Measurements from ENCODE around the gene ZNF408. TPM values are rescaled to one million over a fixed set of nuclear protein-coding genes. Genes with fewer than 3 reads are reported as not detected.

Gene ZNF408
- polyA plus RNA-seq, 2 of the 4 experiments (the other 2 are of a cell fraction) = 6.7 to 16.7 TPM

DNA sequence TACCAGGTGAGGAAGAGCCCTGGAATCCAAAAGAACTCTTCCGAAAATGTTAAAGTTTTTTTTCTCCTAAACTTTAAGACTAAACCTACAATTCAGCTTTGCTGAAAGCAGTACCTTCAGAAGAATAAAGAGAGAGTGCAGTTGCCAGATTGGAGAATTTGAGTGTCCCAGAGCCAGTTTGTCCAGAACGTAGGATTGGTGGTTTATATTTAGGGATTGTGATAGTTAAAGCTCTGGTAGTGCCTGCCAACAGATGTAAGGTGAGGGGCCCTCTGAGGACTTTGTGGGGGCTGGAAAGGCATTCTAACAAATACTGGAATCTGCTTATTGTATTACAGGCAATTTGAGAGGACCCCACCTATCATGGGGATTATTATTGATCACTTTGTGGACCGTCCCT lies 43.6 kb upstream of the ZNF408 start (continued):
- no peak for TF ChIP-seq ELK1 (IDR thresholded peaks at IDR 0.05; ENCODE audit: low read depth, low read length)
- TF ChIP-seq HOXA7 (CRISPR knock-in tag; IDR thresholded peaks at IDR 0.05) = no peak
- TF ChIP-seq HDAC2 (IDR thresholded peaks at IDR 0.05) = no peak
- no peak for TF ChIP-seq BCL3 (IDR thresholded peaks at IDR 0.05)
- TF ChIP-seq PBX3 (IDR thresholded peaks at IDR 0.05) = no peak
- no peak for TF ChIP-seq ESRRA (IDR thresholded peaks at IDR 0.05; ENCODE audit: borderline replicate concordance, low read length)
- no peak for TF ChIP-seq MAFK (IDR thresholded peaks at IDR 0.05; ENCODE audit: partially characterized antibody)
- TF ChIP-seq EP300 (IDR thresholded peaks at IDR 0.05) = no peak

DNA sequence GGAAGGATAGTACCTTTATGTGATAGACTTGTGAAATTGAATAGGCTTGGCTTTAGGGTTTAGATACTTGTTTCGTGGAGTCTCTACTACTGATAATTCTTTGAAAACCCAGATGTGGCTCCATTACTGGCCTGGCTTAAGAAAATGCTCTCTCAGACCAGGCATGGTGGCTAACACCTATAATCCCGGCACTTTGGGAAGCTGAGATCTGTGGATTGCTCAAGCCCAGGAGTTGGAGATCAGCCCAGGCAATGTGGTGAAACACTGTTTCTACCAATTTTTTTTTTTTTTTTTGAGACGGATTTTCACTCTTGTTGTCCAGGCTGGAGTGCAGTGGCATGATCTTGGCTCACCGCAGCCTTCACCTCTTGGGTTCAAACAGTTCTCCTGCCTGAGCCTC lies 42.6 kb upstream of the ZNF408 start:
- POLR2A ChIA-PET = no interaction called here
- FAIRE-seq (no peak), DNase-seq (ENCODE audit: low read depth in 1 of 2, low spot score in 1 of 2) (no peak), ATAC-seq (no peak)
- Histone ChIP-seq H3K9me3 (no peaks in the 10 kb centered on the region), H3K4me1 (0 out of 3 replicates have a peak, but pooled peaks cover 3% of the 10 kb centered on the region), H3K4me2 (no peak overlapping the region), H3K4me3 (no peak overlapping the region), H3K27ac (no peak overlapping the region)
- WGBS (ENCODE audit: missing lambda C conversion rate) = 91% methylated on average over 4 of the region's 4 CpGs
- CTCF ChIA-PET = interaction anchor here (0.7 to 1.0 kb wide), 2 partner anchors 79 to 277 kb away, joined by 3 to 5 read pairs; partner anchors contain the start of gene MDK
- TF ChIP-seq, protein P1, sequence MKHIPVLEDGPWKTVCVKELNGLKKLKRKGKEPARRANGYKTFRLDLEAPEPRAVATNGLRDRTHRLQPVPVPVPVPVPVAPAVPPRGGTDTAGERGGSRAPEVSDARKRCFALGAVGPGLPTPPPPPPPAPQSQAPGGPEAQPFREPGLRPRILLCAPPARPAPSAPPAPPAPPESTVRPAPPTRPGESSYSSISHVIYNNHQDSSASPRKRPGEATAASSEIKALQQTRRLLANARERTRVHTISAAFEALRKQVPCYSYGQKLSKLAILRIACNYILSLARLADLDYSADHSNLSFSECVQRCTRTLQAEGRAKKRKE (CRISPR knock-in tag; IDR thresholded peaks at IDR 0.05; ENCODE audit: low read depth) = no peak
- no peak for TF ChIP-seq HOXA7 (CRISPR knock-in tag; IDR thresholded peaks at IDR 0.05)
- TF ChIP-seq FOSL2 (IDR thresholded peaks at IDR 0.05) = no peak
- no peak for TF ChIP-seq FOSL2 (CRISPR knock-in tag; IDR thresholded peaks at IDR 0.05)
- TF ChIP-seq FOSB (CRISPR knock-in tag; IDR thresholded peaks at IDR 0.05) = no peak
- TF ChIP-seq CHD4 (IDR thresholded peaks at IDR 0.05; ENCODE audit: borderline replicate concordance) = no peak
- no peak for TF ChIP-seq BHLHE40 (IDR thresholded peaks at IDR 0.05; ENCODE audit: low read depth, low read length)
- no peak for TF ChIP-seq POLR2A (IDR thresholded peaks at IDR 0.05; ENCODE audit: low read length)

DNA sequence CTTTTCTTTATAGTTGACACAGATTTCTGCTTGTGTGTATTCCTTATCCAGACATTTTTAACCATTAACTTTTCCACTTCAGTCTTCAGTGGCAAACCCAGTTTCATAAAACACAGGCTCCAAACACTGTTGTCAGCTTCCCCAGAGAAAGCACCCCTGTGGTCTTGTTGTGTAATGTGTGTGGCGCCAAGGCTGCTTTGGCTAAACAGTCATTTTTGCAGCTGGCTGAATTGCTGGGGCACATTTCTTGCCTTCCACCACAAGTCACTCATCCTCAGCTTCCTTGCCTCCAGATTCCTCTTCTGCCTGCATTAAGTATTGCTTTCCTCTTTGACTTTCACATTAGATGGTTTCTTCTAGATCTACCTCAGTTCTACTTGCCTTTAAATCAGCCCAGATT lies 40.9 kb upstream of the ZNF408 start:
- no peak for ATAC-seq
- POLR2A ChIA-PET = no interaction called here

More for the DNA sequence above, 40.9 kb upstream of the ZNF408 start:
- no peak overlapping the region for H3K4me3 ChIP-seq
- FAIRE-seq (no peak), DNase-seq (ENCODE audit: low read depth in 1 of 2, low spot score in 1 of 2) (no peak)
- H3K4me2 ChIP-seq = no peak overlapping the region
- CTCF ChIA-PET = interaction anchor here (0.6 to 1.9 kb wide), 6 partner anchors 10 to 41 kb away, joined by 3 to 10 read pairs (median 3); no protein-coding TSS in a partner anchor
- H3K9me3 ChIP-seq = no peaks in the 10 kb centered on the region
- 0 out of 3 replicates have a peak, but pooled peaks cover 3% of the 10 kb centered on the region for H3K4me1 ChIP-seq
- no peak overlapping the region for H3K27ac ChIP-seq
- WGBS (ENCODE audit: missing lambda C conversion rate) = 96% methylated on average over 1 of the region's 1 CpG
- TF ChIP-seq CEBPB (IDR thresholded peaks at IDR 0.05) = no peak
- TF ChIP-seq KDM1A (IDR thresholded peaks at IDR 0.05; ENCODE audit: low read depth) = no peak
- no peak for TF ChIP-seq SMC3 (IDR thresholded peaks at IDR 0.05)
- no peak for TF ChIP-seq ESRRA (IDR thresholded peaks at IDR 0.05; ENCODE audit: borderline replicate concordance, low read length)
- no peak for TF ChIP-seq GATA3 (IDR thresholded peaks at IDR 0.05; ENCODE audit: borderline replicate concordance)
- TF ChIP-seq NR3C1 (IDR thresholded peaks at IDR 0.05) = no peak
- TF ChIP-seq BHLHE40 (IDR thresholded peaks at IDR 0.05; ENCODE audit: low read depth, low read length) = no peak
- TF ChIP-seq HOXB5 (CRISPR knock-in tag; IDR thresholded peaks at IDR 0.05) = no peak
- TF ChIP-seq NFE2L2 (conservative IDR thresholded peaks at IDR 0.05; ENCODE audit: low read length) = no peak
- no peak for TF ChIP-seq SREBF2 (IDR thresholded peaks at IDR 0.05)
- no peak for TF ChIP-seq JUN (IDR thresholded peaks at IDR 0.05)
- no peak for TF ChIP-seq EHMT2 (IDR thresholded peaks at IDR 0.05; ENCODE audit: low read depth)
- no peak for TF ChIP-seq POLR2A (IDR thresholded peaks at IDR 0.05; ENCODE audit: low read length)
- no peak for TF ChIP-seq KDM5A (IDR thresholded peaks at IDR 0.05)
- no peak for TF ChIP-seq CBX2 (IDR thresholded peaks at IDR 0.05; ENCODE audit: borderline replicate concordance, low read depth)

Measured in A549 (cell line).